ENCODE measurements around the gene A2ML1.
A peak's percentile ranks its signal among the peaks of the same experiment; 100 is the strongest.
"Not testable (repeated sequence)": the region's sequence is repeated elsewhere in the genome, so short reads cannot be mapped to it uniquely, and the experiment has no call there.

Gene A2ML1

DNA sequence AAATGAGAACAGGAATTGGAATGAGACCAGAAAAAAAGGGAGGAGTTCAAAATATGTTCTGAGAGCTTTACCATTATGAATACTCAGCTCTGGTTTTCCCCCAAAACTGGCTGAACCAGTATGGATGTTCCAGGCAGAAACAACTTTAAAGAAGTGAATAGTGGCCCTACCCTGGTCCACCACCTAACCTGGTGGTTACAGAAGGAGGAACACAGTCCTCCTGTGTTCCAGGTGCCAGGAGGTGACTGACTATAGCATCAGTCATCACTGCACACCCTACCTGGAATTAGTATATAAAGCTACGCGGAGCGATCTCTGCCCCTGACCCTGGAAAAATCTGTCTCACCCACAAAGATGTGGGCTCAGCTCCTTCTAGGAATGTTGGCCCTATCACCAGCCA, at the start of gene A2ML1:
TSS of gene A2ML1 (plus strand) at position 324 of the 400 bp plus-strand sequence. CDS start at position 355, 31 bp downstream.
- no peak for DNase-seq

DNA sequence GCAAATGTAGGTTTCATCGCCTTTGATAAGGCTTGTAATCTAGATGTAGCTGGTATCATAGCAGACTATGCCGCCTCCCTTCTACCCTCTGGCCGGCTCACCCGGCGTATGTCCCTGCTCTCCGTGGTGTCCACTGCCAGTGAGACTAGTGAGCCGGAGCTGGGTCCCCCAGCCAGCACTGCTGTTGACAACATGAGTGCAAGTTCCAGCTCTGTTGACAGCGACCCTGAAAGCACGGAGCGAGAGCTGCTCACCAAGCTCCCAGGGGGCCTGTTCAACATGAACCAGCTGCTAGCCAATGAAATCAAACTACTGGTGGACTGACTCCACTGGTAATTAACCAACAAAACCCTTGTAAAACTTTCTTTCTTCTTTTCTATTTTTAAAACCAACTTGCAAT, 49.0 kb upstream of the A2ML1 start:
- DNase-seq = no peak

DNA sequence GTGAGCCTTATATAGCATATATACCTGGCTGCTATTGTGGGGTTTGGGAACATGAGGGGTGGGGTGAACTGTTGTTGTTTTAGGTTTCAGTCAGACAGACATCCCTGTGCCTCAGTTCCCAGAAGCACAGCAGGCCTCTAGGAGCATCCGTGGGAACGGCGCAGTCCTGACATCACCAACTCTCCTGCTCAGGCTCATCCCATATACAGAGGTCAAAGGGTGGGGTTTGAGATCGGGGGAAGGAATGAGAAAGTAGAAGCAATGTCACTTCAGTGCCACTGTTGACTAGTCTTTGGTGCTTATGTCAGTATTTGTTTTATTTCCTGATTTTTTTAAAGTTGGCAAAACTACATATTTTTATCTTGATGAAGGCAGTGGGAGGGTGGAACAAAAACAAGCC, 43.1 kb upstream of the A2ML1 start:
- no peak for DNase-seq

DNA sequence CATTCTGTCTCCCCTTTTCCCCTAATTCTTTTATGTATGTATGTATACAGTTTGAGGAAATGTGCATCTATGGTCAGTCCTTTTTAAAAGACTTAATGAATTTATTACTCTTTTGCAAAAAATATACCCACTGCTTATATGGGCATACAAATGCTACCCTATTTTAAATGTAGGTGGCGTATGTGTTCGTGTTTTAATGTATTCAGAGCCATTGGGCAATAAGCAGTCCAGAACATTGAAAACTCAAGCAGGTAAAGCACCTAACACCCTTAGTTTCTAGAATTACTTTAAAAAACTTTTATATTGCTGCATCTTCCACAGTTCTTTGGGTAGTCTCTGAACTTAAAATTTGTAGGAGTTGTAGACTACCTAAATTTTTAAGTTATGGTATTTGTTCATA, 42.6 kb upstream of the A2ML1 start:
- no peak for DNase-seq

GRCh38 chr12:8780389-8780788, 42.0 kb upstream of the A2ML1 start:
- DNase-seq = peak; percentile 31

- no peak for DNase-seq
These were observed 40.9 kb upstream of the A2ML1 start for GRCh38 chr12:8781381-8782127.

- DNase-seq = no peak
These were observed 38.0 kb upstream of the A2ML1 start for GRCh38 chr12:8784290-8784888.

- DNase-seq = no peak
These were observed 36.9 kb upstream of the A2ML1 start for GRCh38 chr12:8785499-8785898.

DNA sequence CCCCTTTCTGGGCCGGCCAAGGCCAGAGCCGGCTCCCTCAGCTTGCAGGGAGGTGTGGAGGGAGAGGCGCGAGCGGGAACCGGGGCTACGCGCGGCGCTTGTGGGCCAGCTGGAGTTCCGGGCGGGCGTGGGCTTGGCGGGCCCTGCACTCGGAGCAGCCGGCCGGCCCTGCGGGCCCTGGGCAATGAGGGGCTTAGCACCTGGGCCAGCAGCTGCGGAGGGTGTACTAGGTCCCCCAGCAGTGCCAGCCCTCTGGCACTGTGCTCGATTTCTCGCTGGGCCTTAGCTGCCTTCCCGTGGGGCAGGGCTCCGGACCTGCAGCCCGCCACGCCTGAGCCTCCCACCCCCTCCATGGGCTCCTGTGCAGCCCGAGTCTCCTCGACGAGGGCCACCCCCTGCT, 35.2 kb upstream of the A2ML1 start:
- not testable (repeated sequence) for DNase-seq

GRCh38 chr12:8788706-8789105, 33.7 kb upstream of the A2ML1 start:
- DNase-seq = not testable (repeated sequence)

GRCh38 chr12:8789341-8790013, 32.9 kb upstream of the A2ML1 start:
- not testable (repeated sequence) for DNase-seq

- DNase-seq = not testable (repeated sequence)
These were observed 29.2 kb upstream of the A2ML1 start for GRCh38 chr12:8793226-8793625.

GRCh38 chr12:8794611-8795010, 27.8 kb upstream of the A2ML1 start:
- DNase-seq = not testable (repeated sequence)

DNA sequence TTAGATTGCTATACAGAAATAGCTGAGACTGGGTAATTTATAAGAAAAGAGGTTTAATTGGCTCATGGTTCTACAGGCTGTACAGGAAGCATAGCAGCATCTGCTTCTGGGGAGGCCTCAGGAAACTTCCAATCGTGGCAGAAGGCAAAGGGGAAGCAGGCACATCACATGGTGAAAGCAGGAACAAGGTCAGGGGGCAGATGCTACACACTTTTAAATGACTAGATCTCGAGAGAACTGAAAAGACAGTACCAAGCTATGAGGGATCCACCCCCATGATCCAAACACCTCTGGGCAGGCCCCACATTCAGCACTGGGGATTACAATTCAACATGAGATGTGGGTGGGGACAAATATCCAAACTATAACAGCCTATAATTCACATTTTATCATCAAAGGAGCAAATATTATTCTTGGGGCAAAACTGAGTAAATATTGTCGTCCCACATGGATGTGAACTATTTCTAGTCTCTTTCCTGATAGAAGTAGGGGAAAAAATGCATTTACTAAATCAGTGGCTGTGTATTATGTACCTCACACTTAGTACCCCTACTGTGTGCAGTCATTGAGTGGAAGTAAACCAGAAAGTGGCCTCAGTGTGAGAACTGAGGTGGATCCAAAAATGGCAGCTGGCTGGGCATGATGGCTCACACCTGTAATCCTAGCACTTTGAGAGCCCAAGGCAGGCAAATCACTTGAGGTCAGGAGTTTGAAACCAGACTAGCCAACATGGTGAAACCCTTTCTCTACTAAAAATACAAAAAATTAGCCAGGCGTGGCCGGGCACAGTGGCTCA, 25.4 kb upstream of the A2ML1 start:
- no peak for DNase-seq

DNA sequence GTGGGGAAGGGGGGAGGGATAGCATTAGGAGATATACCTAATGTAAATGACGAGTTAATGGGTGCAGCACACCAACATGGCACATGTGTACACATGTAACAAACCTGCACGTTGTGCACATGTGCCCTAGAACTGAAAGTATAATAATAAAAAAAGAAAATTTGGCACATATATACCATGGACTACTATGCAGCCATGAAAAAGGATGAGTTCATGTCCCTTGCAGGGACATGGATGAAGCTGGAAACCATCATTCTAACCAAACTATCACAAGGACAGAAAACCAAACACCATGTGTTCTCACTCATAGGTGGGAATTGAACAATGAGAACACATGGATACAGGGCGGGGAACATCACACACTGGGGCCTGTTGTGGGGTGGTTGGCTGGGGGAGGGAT, 21.2 kb upstream of the A2ML1 start:
- DNase-seq = not testable (repeated sequence)

- not testable (repeated sequence) for DNase-seq
These were observed 17.6 kb upstream of the A2ML1 start for GRCh38 chr12:8804833-8805232.

DNA sequence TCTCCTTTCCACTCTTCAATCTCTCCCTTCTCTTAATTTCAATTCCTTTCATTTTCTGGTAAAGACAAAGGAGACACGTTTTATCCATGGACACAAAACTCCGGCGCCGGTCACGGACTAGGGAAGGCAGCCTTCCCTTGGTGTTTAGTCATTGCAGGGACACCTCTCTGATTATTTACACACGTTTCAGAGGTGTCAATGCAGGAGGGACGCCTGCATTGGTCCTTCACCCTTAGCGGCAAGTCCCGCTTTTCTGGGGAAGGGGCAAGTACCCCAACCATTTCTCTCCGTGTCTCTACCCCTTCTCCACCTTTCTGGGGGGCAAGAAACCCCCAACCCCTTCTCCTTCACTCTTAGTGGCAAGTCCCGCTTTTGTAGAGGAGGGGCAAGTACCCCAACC, 16.9 kb upstream of the A2ML1 start:
- not testable (repeated sequence) for DNase-seq

- DNase-seq = peak; percentile 26
These were observed 15.3 kb upstream of the A2ML1 start for GRCh38 chr12:8807084-8807483.

GRCh38 chr12:8810112-8810511, 12.3 kb upstream of the A2ML1 start:
- not testable (repeated sequence) for DNase-seq

- DNase-seq = no peak
These were observed 8.7 kb upstream of the A2ML1 start for GRCh38 chr12:8813572-8814357.

DNA sequence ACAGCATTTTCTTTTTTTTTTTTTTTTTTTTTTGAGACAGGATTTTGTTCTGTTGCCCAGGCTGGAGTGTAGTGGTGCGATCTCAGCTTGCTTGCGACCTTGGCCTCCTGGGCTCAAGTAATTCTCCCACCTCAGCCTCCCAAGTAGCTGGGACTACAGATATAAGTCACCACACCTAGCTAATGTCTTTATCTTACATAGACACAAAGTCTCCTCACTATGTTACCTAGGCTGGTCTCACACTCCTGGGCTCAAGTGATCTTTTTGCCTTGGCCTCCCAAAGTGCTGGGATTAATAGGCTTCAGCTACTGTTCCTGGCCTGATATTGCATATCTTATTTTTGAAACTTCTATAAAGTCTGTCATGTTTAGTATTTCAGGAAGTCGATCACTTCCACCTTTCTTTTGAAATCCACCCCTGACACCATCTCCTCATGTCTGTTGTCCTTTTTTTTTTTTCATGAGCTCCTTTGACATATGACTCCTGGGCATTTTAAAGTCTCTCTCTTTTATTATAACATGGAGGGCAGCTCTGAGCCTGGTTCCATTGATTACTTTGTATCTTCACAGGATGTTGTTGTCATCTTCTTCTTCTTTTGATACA, 5.9 kb upstream of the A2ML1 start:
- DNase-seq = no peak

GRCh38 chr12:8817856-8818255, 4.6 kb upstream of the A2ML1 start:
- DNase-seq = peak; percentile 4
